ENCODE measurements around the gene MAPK10. TPM values are rescaled to one million over a fixed set of nuclear protein-coding genes. Genes with fewer than 3 reads are reported as not detected.
A peak's percentile ranks its signal among the peaks of the same experiment; 100 is the strongest.
"Not testable (repeated sequence)": the region's sequence is repeated elsewhere in the genome, so short reads cannot be mapped to it uniquely, and the experiment has no call there.

MAPK10 gene
- total and polyA plus RNA-seq, 5 donors from 2014 or later = 0.72 TPM; not detected in 4

DNA sequence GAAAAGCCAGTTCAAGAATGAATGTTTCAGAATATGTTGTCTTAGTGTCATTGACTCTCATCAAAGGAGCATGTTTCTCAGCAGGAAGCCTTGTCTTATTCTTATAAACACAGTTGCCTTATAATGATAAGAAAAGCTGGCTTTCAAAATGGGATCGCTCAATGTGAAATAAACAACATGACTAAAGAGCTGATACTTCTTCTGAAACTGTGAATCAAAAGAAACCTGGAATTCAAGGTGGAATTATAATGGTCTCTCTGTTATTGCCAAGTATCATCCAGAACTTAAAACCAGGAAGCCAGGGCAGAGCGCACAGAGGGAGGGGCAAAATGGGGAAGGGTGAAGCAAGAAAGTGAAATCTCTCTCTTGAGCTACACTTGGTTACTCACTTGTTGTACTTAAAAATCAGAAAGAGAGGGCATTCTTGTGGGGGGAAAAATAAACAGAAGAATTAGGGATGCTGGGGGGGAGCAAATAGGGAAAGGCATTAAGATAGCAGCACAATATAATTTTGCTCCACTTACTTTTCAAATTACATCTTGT lies 270.0 kb downstream of the MAPK10 start:
- peaks cover 0 to 9% (median 4%) of the 10 kb centered on the region in 7 donors for H3K9me3 Mint-ChIP-seq
- H3K4me3 ChIP-seq (ENCODE audit: low read depth, low read length) = no peak overlapping the region
- no peak overlapping the region for H3K4me3 Mint-ChIP-seq
- H3K27ac Mint-ChIP-seq = peak overlapping the region in 1 of 3 donors; percentile 5
- H3K4me1 Mint-ChIP-seq = no peaks in the 10 kb centered on the region
- ATAC-seq (ENCODE audit: low read depth in 2 of 2) (no peak), DNase-seq (no peak)
- no peaks in the 10 kb centered on the region for H3K4me1 ChIP-seq (ENCODE audit: control insufficient read depth, insufficient read depth, low read length, poor library complexity, severe bottlenecking)
- H3K36me3 Mint-ChIP-seq = no peaks in the 10 kb centered on the region
- no peaks in the 10 kb centered on the region for H3K27me3 ChIP-seq (ENCODE audit: control insufficient read depth, insufficient read depth, low read length)
- no peaks in the 10 kb centered on the region for H3K36me3 ChIP-seq (ENCODE audit: control insufficient read depth, insufficient read depth, low read length)
- H3K27me3 Mint-ChIP-seq = no peaks in the 10 kb centered on the region
- no peak overlapping the region for H3K27ac ChIP-seq (ENCODE audit: insufficient read depth, low read length, poor library complexity, severe bottlenecking)
- no peaks in the 10 kb centered on the region for H3K9me3 ChIP-seq (ENCODE audit: control insufficient read depth in 2 of 2, low read length in 2 of 2)

DNA sequence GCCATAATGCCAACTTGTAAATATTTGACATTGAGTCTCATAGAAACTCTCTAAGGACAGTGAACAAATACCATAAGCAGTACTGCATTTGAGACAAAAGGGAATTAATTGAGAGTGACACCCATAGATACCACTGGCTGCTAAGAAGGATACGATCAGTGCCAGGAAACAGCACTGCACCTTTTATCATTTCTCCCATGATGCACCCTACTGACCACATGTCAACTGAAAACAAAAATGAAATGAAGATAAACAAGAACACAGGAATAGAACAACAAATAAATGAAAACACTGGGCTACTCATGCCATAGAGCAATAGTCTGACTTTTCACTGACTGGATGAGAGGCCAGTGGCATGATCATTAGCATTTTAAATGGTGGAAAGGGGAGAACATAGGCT lies 270.8 kb downstream of the MAPK10 start:
- no peaks in the 10 kb centered on the region for H3K4me1 Mint-ChIP-seq
- peaks cover 0 to 9% (median 4%) of the 10 kb centered on the region in 7 donors for H3K9me3 Mint-ChIP-seq
- no peak overlapping the region for H3K4me3 ChIP-seq (ENCODE audit: low read depth, low read length)
- H3K4me1 ChIP-seq (ENCODE audit: control insufficient read depth, insufficient read depth, low read length, poor library complexity, severe bottlenecking) = no peaks in the 10 kb centered on the region
- no peaks in the 10 kb centered on the region for H3K36me3 ChIP-seq (ENCODE audit: control insufficient read depth, insufficient read depth, low read length)
- DNase-seq = no peak
- no peak overlapping the region for H3K27ac ChIP-seq (ENCODE audit: insufficient read depth, low read length, poor library complexity, severe bottlenecking)
- no peaks in the 10 kb centered on the region for H3K36me3 Mint-ChIP-seq
- H3K27me3 Mint-ChIP-seq = no peaks in the 10 kb centered on the region
- ATAC-seq (ENCODE audit: low read depth in 2 of 2) = no peak
- no peak overlapping the region for H3K27ac Mint-ChIP-seq
- no peaks in the 10 kb centered on the region for H3K27me3 ChIP-seq (ENCODE audit: control insufficient read depth, insufficient read depth, low read length)
- no peak overlapping the region for H3K4me3 Mint-ChIP-seq
- H3K9me3 ChIP-seq (ENCODE audit: control insufficient read depth in 2 of 2, low read length in 2 of 2) = no peaks in the 10 kb centered on the region

DNA sequence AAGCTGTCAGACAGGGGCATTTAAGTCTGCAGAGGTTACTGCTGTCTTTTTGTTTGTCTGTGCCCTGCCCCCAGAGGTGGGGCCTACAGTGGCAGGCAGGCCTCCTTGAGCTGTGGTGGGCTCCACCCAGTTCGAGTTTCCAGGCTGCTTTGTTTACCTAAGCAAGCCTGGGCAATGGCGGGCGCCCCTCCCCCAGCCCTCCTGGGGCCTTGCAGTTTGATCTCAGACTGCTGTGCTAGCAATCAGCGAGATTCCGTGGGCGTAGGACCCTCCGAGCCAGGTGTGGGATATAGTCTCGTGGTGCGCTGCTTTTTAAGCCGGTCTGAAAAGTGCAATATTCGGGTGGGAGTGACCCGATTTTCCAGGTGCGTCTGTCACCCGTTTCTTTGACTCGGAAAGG lies 284.1 kb downstream of the MAPK10 start:
- H3K27me3 ChIP-seq (ENCODE audit: control insufficient read depth, insufficient read depth, low read length); H3K9me3 ChIP-seq (ENCODE audit: control insufficient read depth in 2 of 2, low read length in 2 of 2); H3K36me3 Mint-ChIP-seq; H3K4me1 ChIP-seq (ENCODE audit: control insufficient read depth, insufficient read depth, low read length, poor library complexity, severe bottlenecking); H3K4me1 Mint-ChIP-seq; H3K36me3 ChIP-seq (ENCODE audit: control insufficient read depth, insufficient read depth, low read length); H3K4me3 ChIP-seq (ENCODE audit: low read depth, low read length); H3K27ac Mint-ChIP-seq; ATAC-seq (ENCODE audit: low read depth in 2 of 2); H3K9me3 Mint-ChIP-seq; H3K27ac ChIP-seq (ENCODE audit: insufficient read depth, low read length, poor library complexity, severe bottlenecking); DNase-seq; H3K27me3 Mint-ChIP-seq; H3K4me3 Mint-ChIP-seq: not testable (repeated sequence)

DNA sequence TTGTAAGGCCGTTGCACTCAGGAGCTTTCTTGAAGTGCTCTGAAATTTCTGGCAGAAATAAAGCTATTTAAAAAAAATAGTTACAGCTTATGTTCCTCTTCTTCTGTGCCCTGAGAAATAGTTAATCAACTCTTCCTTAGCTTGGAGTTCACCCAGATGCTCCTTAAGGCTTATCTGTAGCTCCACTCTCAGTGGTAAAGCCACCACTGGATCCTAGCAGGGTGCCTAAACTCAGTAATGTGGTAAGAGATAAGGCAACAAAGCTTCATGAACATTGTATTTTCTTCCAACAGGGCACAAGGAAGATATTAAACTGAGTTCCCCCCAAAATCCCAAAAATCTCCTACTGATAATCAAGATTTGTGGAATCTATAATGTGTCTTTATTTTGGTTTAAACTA lies 299.5 kb downstream of the MAPK10 start:
- Histone ChIP-seq H3K27me3 (ENCODE audit: control insufficient read depth, insufficient read depth, low read length) (no peaks in the 10 kb centered on the region), H3K36me3 (ENCODE audit: control insufficient read depth, insufficient read depth, low read length) (no peaks in the 10 kb centered on the region), H3K9me3 (ENCODE audit: control insufficient read depth in 2 of 2, low read length in 2 of 2) (no peaks in the 10 kb centered on the region), H3K4me3 (ENCODE audit: low read depth, low read length) (no peak overlapping the region), H3K4me1 (ENCODE audit: control insufficient read depth, insufficient read depth, low read length, poor library complexity, severe bottlenecking) (no peaks in the 10 kb centered on the region), H3K27ac (ENCODE audit: insufficient read depth, low read length, poor library complexity, severe bottlenecking) (no peak overlapping the region)
- Mint-ChIP-seq H3K4me3 (no peak overlapping the region), H3K9me3 (peaks cover 0 to 8% (median 3%) of the 10 kb centered on the region in 7 donors), H3K36me3 (no peaks in the 10 kb centered on the region), H3K27me3 (no peaks in the 10 kb centered on the region), H3K27ac (no peak overlapping the region), H3K4me1 (no peaks in the 10 kb centered on the region)
- no peak for ATAC-seq (ENCODE audit: low read depth in 2 of 2)
- DNase-seq = no peak

DNA sequence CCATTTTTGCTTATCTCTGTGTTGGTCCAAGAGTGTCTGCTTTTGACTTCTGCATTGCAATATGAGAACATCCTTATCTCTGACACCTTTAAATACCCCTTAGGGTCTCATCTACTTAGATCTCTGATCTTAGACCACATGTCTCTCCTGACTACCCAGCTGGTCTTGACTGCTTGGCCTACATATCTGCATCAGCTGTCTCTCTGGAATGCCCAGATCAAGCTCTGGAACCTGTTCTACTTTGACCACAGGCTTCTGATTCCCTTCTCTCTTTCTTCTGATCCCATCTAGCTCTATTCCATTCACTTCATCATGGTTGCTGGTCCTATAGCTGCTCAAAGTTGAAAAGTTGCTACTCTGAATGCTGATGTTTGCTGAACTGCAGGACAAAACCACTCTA lies 301.2 kb downstream of the MAPK10 start:
- no peak for ATAC-seq (ENCODE audit: low read depth in 2 of 2)
- H3K4me1 ChIP-seq (ENCODE audit: control insufficient read depth, insufficient read depth, low read length, poor library complexity, severe bottlenecking) = no peaks in the 10 kb centered on the region
- no peaks in the 10 kb centered on the region for H3K27me3 Mint-ChIP-seq

DNA sequence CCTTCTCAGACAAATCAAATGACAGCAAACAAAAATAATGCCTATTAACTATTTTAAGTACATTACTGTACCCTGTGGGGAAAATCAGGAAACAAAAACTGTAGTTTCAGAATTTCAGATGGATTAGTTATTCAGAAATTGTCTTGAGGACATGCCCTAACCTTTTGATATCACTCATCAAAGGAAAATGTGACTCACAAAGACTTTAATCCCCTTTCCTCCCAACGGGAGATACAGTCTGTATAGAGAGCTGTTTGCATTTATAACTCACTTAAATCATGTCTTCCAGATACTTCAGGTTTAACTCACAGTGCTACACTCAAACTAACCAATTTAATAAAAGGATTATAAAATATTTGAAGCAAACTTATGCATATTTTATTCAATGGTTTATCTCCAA lies 304.0 kb downstream of the MAPK10 start:
- Histone ChIP-seq H3K36me3 (ENCODE audit: control insufficient read depth, insufficient read depth, low read length) (no peaks in the 10 kb centered on the region), H3K9me3 (ENCODE audit: control insufficient read depth in 2 of 2, low read length in 2 of 2) (no peaks in the 10 kb centered on the region), H3K27me3 (ENCODE audit: control insufficient read depth, insufficient read depth, low read length) (no peaks in the 10 kb centered on the region), H3K4me1 (ENCODE audit: control insufficient read depth, insufficient read depth, low read length, poor library complexity, severe bottlenecking) (no peaks in the 10 kb centered on the region), H3K27ac (ENCODE audit: insufficient read depth, low read length, poor library complexity, severe bottlenecking) (no peak overlapping the region), H3K4me3 (ENCODE audit: low read depth, low read length) (no peak overlapping the region)
- H3K4me1 Mint-ChIP-seq = no peaks in the 10 kb centered on the region
- DNase-seq (no peak), ATAC-seq (ENCODE audit: low read depth in 2 of 2) (no peak)
- no peaks in the 10 kb centered on the region for H3K27me3 Mint-ChIP-seq
- H3K9me3 Mint-ChIP-seq = peaks cover 0 to 8% (median 2%) of the 10 kb centered on the region in 7 donors
- H3K27ac Mint-ChIP-seq = no peak overlapping the region
- H3K4me3 Mint-ChIP-seq = no peak overlapping the region
- no peaks in the 10 kb centered on the region for H3K36me3 Mint-ChIP-seq

More for the DNA sequence above, 301.2 kb downstream of the MAPK10 start:
- no peaks in the 10 kb centered on the region for H3K9me3 ChIP-seq (ENCODE audit: control insufficient read depth in 2 of 2, low read length in 2 of 2)
- H3K9me3 Mint-ChIP-seq = peaks cover 0 to 8% (median 3%) of the 10 kb centered on the region in 7 donors
- H3K4me1 Mint-ChIP-seq = no peaks in the 10 kb centered on the region
- H3K36me3 ChIP-seq (ENCODE audit: control insufficient read depth, insufficient read depth, low read length) = no peaks in the 10 kb centered on the region
- no peaks in the 10 kb centered on the region for H3K27me3 ChIP-seq (ENCODE audit: control insufficient read depth, insufficient read depth, low read length)
- H3K4me3 Mint-ChIP-seq = no peak overlapping the region
- H3K36me3 Mint-ChIP-seq = no peaks in the 10 kb centered on the region
- H3K27ac ChIP-seq (ENCODE audit: insufficient read depth, low read length, poor library complexity, severe bottlenecking) = no peak overlapping the region
- H3K4me3 ChIP-seq (ENCODE audit: low read depth, low read length) = no peak overlapping the region
- no peak for DNase-seq
- no peak overlapping the region for H3K27ac Mint-ChIP-seq

DNA sequence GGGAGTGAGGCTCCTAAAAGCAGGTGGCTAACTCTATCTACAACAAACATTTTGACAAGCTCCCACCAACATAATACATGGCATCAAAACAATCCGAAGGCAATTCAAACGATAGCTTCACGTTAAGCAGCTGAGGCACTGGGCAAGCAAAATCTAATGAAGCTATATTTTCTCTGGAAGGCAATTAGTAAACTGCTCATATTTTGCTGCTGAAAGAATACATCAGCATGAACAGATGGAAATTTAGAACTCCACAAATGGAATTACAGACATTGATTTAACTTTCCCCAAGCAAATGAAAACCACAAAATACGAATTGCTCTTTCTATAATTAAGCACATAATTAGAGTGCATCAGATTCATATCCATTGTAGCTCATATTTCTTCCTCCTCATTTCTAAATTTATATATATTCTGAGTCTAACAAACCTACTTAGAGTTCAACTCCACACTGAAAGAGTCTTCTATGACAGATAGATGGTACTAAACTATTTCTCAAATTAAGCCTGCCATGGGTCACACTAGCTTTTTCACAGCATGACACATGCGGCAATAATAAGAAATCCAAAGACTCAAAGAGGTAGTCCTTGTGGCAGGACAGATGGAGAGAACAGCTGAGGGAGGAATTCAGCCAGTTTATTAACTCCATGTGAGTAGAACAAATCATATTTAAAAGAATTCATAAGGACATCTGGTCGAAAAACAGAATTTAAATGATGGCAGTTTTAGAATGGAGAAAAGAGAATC lies 305.4 kb downstream of the MAPK10 start:
- ATAC-seq (ENCODE audit: low read depth in 2 of 2) = no peak
- no peak for DNase-seq
- H3K4me1 ChIP-seq (ENCODE audit: control insufficient read depth, insufficient read depth, low read length, poor library complexity, severe bottlenecking) = no peaks in the 10 kb centered on the region
- no peak overlapping the region for H3K4me3 Mint-ChIP-seq
- H3K27me3 ChIP-seq (ENCODE audit: control insufficient read depth, insufficient read depth, low read length) = no peaks in the 10 kb centered on the region
- no peaks in the 10 kb centered on the region for H3K36me3 Mint-ChIP-seq
- no peaks in the 10 kb centered on the region for H3K4me1 Mint-ChIP-seq
- no peak overlapping the region for H3K27ac Mint-ChIP-seq
- no peaks in the 10 kb centered on the region for H3K36me3 ChIP-seq (ENCODE audit: control insufficient read depth, insufficient read depth, low read length)
- no peaks in the 10 kb centered on the region for H3K9me3 ChIP-seq (ENCODE audit: control insufficient read depth in 2 of 2, low read length in 2 of 2)
- peaks cover 0 to 6% (median 0%) of the 10 kb centered on the region in 7 donors for H3K9me3 Mint-ChIP-seq
- H3K27me3 Mint-ChIP-seq = no peaks in the 10 kb centered on the region
- H3K27ac ChIP-seq (ENCODE audit: insufficient read depth, low read length, poor library complexity, severe bottlenecking) = no peak overlapping the region
- no peak overlapping the region for H3K4me3 ChIP-seq (ENCODE audit: low read depth, low read length)

DNA sequence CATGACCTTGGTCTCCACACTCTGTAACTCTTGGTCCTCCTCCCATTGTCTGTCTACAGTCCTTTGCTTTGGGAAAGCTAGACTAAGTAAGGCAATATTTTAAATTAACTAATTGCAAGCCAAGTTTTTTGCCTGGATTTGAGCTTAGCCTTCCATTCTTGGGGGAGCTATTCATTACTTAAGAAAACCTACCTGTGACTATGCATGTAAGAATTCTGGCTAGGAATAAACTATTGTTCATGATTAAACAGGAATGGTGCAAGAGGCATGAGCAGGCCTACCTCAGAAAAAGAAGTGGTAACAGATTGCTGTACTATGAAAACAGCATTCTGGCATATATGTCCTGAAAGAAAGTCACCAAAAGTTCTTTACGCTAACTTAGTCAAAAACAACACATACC lies 309.4 kb downstream of the MAPK10 start:
- no peak overlapping the region for H3K4me3 Mint-ChIP-seq
- H3K4me3 ChIP-seq (ENCODE audit: low read depth, low read length) = no peak overlapping the region
- ATAC-seq (ENCODE audit: low read depth in 2 of 2) = no peak
- no peaks in the 10 kb centered on the region for H3K9me3 ChIP-seq (ENCODE audit: control insufficient read depth in 2 of 2, low read length in 2 of 2)
- no peak for DNase-seq
- peaks cover 0 to 4% (median 1%) of the 10 kb centered on the region in 7 donors for H3K9me3 Mint-ChIP-seq
- no peaks in the 10 kb centered on the region for H3K36me3 ChIP-seq (ENCODE audit: control insufficient read depth, insufficient read depth, low read length)
- no peaks in the 10 kb centered on the region for H3K36me3 Mint-ChIP-seq
- H3K27me3 ChIP-seq (ENCODE audit: control insufficient read depth, insufficient read depth, low read length) = no peaks in the 10 kb centered on the region
- no peaks in the 10 kb centered on the region for H3K4me1 ChIP-seq (ENCODE audit: control insufficient read depth, insufficient read depth, low read length, poor library complexity, severe bottlenecking)
- H3K27ac ChIP-seq (ENCODE audit: insufficient read depth, low read length, poor library complexity, severe bottlenecking) = no peak overlapping the region
- no peak overlapping the region for H3K27ac Mint-ChIP-seq
- no peaks in the 10 kb centered on the region for H3K4me1 Mint-ChIP-seq
- H3K27me3 Mint-ChIP-seq = no peaks in the 10 kb centered on the region
